Lower leg skin (tissue), 3 donors: Measurements from ENCODE around the gene PTCH1.

Experiments
- POLR2A ChIP-seq, 2 donors: fragments of 450-650 bp; IDR thresholded peaks; one replicate each; pipeline ENCODE4 v1.6.1; 2016 to 2017; ENCODE audit warnings: antibody characterized with exemption in 2 of 2, mild to moderate bottlenecking in 1 of 2, moderate library complexity in 1 of 2
- TF ChIP-seq, protein P1 (sequence below), 3 donors: fragments of 450-650 bp; IDR thresholded peaks; one replicate each; pipeline ENCODE4 v1.5.1; 2016; ENCODE audit warnings: antibody characterized with exemption in 3 of 3, mild to moderate bottlenecking in 3 of 3, moderate library complexity in 2 of 3

DNA sequence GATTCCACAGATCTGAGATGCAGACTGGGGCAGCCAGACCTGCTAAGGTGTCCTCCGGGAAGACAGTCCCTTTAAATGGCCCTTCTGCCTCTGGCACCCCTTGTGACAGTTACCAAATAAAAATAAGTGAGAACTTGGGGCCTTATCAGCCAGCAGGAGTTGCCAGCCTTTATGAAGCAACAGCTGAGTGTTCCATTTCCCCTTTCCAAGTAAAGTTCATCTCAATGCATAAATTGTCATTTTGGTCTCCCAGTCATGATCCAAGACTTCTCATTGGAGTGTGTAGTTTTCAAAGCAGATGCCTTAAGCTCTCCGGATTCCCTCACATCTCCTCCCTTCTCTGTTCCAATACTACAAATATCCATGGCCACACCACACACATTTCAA is 4.1 kb downstream of the PTCH1 start:
- TF ChIP-seq, protein P1, sequence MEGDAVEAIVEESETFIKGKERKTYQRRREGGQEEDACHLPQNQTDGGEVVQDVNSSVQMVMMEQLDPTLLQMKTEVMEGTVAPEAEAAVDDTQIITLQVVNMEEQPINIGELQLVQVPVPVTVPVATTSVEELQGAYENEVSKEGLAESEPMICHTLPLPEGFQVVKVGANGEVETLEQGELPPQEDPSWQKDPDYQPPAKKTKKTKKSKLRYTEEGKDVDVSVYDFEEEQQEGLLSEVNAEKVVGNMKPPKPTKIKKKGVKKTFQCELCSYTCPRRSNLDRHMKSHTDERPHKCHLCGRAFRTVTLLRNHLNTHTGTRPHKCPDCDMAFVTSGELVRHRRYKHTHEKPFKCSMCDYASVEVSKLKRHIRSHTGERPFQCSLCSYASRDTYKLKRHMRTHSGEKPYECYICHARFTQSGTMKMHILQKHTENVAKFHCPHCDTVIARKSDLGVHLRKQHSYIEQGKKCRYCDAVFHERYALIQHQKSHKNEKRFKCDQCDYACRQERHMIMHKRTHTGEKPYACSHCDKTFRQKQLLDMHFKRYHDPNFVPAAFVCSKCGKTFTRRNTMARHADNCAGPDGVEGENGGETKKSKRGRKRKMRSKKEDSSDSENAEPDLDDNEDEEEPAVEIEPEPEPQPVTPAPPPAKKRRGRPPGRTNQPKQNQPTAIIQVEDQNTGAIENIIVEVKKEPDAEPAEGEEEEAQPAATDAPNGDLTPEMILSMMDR (IDR thresholded peaks at IDR 0.05): no peak
- no peak for TF ChIP-seq POLR2A (IDR thresholded peaks at IDR 0.05)
